ENCODE measurements around the gene GPHN.

The GPHN gene

DNA sequence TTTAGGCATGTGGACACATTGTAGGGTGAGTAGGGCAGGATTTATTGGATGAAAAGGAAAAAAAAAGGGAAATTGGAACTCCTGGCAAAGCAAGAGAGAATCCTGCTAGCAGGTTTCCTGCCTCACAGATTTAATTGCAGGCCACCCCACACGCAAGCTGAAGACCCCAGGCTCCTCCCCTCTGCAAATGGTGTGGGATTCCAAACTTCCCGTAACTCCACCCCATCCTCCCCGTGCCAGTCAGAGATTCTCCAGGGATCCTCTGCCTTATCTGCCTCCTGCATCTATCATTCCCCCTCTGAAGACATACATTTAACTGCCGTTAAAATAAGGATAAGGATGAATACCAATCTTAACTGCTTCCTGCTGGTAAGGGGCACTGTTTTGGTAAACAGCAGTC is 431.5 kb downstream of the GPHN start:
- no peak for DNase-seq (ENCODE audit: low read depth in 2 of 2)

DNA sequence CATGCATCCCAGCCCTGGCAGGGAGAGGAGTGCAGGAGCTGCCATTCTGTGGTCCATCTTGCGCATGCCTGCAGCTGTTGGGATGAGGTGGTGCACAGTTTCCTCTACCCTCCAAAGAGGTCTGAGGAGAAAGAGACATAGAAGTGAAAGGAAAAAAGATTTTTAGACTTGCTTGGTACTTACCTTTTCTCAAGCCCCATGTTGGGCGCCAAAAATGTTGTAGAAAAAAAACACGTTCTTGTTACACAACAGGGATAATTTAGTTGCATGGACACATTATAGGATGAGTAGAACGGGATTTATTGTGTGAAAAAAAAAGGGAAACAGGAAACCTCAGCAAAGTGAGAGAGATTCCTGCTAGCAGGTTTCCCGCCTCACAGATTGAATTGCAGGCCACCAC is 436.9 kb downstream of the GPHN start:
- DNase-seq (ENCODE audit: low read depth in 2 of 2), result no peak

DNA sequence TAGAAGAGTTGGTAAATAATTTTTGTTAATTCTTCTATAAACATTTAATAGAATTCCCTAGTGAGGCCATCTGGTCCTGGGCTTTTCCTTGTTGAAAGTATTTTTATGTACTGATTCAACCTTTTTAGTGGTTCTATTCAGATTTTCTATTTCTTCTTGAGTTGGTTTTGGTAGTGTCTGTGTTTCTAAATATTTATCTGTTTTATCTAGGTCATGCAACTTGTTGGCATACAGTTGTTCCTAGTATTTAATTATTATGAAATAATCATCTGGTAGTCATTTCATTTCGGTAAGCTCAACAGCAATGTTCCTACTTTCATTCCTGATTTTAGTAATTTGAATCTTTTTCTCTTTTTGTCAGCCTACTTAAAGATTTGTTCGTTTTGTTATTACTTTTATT is 447.2 kb downstream of the GPHN start:
- DNase-seq (ENCODE audit: low read depth in 2 of 2), result no peak

DNA sequence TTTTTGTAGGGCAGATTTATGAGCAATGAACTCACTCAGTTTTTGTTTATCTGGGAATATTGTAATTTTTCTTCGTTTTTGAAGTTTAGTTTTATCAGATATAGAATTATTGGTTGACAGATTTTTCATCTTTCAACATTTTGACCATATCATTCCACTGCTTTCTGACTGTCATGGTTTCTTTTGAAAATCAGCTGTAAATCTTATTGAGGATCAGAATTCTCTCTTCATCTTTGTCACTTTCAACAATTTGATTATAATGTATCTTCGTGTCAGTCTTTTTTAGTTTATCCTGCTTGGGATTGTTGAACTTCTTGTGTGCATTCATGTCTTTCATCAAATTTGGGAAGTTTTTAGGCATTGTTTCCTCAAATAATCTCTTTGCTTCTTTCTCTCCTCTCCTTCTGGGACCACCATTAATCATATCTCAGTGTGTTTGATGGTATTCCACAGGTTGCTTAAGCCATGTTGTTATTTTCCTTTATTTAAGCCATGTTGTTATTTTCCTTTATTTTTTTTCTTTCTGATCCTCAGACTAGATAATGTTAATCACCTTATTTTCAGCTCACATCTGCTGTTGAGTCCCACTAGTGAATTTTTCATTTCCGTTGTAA is 451.6 kb downstream of the GPHN start:
- DNase-seq (ENCODE audit: low read depth in 2 of 2), result no peak

DNA sequence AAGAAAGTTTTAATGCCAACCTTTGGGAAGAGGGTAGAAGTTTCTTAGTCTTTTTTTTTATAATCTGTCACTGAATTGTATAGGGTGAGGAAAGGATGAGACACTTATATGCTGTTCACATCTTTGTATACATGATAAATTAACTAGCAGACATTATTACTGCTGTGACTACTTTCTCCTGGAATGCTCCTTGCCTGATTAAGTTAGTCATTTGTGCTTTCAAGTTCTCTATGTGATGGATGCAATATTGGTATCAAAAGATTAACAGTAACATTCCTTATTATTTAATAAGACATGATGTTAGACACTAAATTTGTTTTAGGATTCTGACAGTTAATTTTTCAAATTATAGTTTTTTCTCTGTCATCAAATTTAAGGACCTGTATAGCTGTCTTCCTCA is 457.9 kb downstream of the GPHN start:
- DNase-seq (ENCODE audit: low read depth in 2 of 2), result no peak

DNA sequence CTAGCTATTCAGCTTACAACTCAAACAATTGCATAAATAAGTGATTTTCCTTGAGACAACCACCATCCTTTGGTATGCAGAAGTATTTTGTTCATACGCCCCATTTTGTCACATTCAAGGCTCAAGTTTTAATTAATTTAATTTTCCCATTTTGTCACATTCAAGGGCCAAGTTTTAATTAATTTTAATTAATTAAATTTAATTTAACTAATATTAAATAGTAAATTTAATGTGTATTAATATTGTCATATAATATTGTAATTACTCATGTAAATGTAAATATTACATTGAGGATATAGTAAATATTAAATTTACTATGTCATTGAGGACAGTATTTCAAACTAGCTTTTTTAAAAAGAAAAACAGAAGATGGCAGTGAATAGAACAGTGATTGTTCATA is 464.5 kb downstream of the GPHN start:
- no peak for DNase-seq (ENCODE audit: low read depth in 2 of 2)

DNA sequence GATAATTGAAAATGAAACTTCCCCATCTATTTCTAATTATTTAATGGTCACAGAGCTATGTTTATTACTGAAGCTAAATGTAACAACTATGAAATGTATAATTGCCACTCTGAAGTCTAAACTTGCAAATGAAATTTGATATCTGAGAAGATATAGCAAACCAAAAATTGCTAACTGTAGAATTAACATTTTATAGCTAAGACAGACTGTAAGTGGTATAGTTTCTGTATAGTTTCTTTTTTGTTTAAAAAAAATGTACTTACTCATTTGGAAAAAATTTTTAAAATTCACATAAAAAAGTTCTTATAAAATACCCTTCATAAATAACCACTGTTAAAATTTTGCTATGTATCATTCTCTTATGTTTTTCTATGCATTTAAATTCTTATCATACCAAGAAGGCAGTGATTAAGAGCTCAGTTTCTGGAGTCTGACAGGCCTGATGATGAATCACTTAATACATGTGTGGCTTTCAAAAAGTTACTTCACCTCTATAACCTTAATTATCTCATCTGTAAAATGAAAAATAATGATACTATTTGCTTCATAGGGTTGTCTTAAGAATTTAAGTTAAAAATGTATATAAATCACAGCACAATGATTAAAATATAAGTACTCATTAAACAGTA is 466.6 kb downstream of the GPHN start:
- no peak for DNase-seq (ENCODE audit: low read depth in 2 of 2)

DNA sequence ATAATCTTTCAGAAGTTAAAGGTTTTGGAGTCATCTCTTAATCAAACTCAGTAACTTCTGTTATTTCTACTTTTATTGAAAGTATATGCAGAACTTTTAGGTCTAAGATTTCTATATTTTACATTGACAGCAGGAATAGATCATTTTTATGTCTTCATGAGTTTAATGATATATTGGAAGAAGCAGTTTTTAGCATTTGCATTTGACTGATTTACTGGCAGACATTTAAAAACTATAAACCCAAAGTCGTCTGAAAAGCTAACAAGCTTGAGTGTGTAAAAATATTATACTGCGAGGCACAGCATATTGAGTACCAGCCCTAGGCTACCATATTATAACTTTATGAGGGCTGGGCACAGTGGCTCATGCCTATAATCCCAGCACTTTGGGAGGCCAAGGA is 467.3 kb downstream of the GPHN start:
- DNase-seq (ENCODE audit: low read depth in 2 of 2), result no peak

DNA sequence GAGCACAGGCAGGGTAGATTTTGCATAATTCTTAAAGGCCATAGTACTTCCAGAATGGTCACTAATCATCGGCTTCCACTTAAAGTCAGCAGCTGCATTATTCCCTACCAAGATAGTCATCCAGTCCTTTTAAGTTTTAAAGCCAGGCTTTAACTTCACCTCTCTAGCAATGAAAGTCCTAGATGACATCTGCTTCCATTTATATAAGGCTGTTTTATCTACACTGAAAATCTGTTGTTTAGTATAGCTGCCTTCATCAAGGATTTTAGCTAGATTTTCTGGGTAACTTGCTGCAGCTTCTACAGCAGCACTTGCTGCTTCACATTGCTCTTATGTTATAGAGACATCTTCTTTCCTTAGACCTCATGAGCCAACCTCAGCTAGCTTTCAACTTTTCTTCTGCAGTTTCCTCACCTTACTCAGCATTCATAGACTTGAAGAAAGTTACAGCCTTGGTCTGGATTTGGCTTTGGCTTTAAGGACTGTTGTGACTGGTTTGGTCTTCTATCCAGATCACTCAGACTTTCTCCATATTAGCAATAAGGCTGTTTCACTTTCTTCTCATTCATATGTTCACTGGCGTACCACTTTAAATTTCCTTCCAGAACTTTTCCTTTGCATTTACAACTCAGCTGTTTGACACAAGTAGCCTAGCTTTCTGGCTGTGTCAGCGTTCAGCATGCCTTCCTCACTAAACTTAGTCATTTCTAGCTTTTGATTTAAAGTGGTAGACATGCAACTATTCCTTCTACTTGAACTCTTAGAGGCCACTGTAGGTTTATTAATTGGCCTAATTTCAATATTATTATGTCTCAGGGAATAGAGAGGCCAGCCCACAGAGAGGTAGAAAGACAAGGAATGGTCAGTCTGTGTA is 471.4 kb downstream of the GPHN start:
- no peak for DNase-seq (ENCODE audit: low read depth in 2 of 2)

DNA sequence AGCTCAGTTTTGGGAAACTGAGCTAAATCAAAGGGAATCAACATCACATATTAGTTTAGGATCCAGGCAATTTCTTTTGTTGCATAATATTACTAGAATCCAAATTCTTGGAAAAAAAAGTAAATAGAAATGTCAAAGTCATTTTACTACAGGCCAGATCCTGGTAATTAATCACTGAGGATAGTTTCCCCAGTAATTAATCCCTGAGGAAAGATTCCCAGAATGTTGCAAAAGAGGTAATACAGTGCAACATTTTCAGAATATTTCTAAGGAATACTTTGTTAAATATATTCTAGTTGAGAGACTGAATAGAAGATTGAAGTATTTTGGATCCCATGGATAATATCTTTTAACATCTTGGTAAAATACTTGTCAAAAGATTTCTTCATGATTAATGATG is 474.3 kb downstream of the GPHN start:
- DNase-seq (ENCODE audit: low read depth in 2 of 2), result no peak

DNA sequence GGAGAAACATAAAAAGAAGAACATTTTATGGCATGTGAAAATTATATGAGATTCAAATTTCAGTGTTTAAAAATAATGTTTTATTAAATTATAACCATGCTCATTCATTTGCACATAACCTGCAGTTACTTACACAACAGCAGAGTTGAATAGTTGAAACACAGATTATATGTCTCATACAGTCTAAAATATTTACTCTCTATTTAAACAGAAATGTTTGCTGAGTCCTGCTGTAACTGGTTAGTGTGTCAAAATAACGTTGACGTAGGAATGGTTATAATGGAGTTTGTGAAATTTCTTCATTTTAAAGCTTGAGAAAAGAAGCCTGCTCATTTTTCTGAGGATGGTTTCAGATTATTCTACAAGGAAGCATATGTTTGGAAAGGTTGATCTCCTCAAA is 484.8 kb downstream of the GPHN start:
- DNase-seq (ENCODE audit: low read depth in 2 of 2), result no peak

DNA sequence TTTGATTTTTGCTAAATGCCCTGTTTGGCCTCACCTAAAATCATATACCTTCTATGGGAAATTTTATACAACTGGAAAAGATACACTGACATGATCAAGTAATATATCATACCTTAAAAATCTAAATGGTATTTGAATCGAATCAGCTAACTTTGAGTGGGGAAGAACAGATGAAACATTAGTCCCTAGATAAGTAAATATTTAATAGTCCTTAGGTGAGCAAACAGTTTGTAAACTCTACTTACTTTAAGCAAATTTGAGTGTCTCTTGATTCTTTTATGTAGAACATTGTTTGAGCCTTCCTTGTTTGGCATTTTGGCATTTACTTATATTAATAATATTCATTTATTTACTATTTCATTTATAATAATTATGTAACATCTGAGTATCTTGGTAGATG is 485.6 kb downstream of the GPHN start:
- DNase-seq (ENCODE audit: low read depth in 2 of 2), result no peak

DNA sequence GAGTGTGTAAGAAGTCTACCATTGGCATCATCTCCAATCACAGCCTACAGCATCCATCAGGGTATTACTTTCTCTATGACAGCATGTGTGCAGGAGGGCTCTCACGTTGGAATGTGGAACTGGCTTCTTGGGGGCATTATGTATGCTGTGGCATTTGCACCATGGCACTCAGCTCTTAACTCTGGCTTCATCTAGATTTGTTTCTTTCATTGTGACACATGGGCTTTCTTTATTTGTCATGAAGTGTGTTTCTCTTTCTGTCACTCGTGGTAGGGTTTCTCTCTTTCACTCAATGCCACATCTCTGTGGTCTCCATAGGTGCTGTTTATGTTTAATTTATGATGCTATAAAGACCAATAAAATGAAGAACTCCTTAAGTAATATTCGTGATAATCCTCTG is 490.1 kb downstream of the GPHN start:
- DNase-seq (ENCODE audit: low read depth in 2 of 2), result no peak

DNA sequence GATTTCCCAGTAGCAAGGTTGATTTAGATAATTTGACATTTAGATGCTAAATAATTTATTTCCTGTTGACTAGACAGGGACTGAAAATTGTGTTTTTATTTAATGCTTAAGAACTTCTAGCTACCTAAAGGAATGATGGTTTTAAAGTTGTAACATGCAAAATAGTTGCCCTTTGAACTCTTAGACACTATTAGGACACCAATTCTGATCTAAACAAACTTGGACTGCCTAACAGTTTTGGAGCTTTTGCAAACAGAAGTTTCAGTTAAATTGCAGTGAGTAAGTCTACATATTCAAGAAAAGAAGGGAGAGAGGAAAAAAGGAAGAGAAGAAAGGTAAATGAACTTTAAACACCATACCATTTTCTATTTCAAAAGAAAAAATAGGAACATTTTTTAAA is 492.0 kb downstream of the GPHN start:
- DNase-seq (ENCODE audit: low read depth in 2 of 2), result no peak

DNA sequence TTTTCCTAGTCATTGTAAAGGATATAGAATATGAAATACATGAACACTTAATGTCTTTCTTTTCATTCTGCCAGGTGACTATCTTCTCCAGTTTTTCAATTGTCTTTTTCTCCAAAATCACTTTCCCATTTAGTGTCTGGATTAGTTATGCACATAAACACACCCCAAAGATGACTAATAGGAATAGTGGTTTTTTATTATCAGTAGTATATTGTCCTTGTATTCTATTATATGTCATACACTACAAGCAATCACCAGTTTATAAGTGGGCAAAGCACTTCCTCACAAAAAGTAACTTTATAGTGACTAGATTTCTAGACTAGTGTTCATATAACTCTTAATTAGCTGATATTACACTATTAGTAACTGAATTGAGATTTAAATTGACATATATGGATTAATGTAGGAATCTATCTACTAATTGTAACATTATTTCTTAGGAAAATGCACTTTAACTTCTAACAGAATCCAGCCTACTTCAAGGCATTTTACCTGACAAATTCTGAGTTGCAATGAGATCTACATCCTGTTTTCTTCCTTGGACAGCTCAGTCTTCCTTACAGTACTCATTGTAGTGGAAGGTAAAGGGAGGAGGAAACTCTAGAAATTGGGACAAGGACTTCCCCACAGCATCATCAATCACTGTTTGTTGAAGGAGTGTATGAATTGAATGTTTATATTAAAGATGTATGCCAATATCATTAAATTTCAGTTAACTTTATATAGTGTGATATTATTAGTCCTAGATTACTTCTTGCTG is 495.2 kb downstream of the GPHN start:
- DNase-seq (ENCODE audit: low read depth in 2 of 2), result no peak

DNA sequence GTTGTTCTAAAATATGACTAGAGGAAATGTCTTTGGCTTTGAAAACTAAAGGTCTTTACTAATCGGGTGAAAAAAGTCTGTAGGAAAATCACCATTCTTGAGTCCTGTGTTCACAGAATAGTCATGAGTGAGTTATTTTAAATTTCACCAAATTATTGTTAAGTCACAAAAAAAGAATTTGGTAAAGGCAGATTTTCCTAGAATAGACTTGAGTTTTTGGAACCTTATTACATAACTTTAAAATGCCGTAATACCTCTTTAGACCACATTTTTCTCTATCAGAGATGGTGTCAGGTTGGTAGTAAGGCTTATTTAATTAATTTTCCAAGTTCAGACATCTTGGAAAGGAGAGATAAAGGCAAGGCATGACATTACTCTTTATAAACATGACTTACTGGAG is 496.6 kb downstream of the GPHN start:
- no peak for DNase-seq (ENCODE audit: low read depth in 2 of 2)

DNA sequence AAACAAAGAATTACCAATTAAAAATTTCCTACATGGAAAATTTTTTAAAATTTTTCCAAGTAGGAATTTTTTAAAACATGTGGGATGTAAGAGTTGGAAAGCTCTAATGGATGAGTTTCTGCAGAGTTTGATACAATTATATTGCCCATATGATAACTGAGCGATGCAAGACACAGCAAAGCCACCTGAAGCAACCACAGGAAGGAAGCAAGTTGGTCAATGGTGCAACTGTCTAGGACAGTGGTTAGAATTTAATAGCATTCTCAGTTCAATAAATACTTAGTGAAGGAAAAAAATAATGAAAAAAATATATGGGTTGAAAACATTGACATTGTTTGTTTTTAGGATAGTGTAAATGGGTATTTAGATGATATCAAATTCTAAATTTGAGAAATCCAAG is 502.7 kb downstream of the GPHN start:
- DNase-seq (ENCODE audit: low read depth in 2 of 2), result no peak

DNA sequence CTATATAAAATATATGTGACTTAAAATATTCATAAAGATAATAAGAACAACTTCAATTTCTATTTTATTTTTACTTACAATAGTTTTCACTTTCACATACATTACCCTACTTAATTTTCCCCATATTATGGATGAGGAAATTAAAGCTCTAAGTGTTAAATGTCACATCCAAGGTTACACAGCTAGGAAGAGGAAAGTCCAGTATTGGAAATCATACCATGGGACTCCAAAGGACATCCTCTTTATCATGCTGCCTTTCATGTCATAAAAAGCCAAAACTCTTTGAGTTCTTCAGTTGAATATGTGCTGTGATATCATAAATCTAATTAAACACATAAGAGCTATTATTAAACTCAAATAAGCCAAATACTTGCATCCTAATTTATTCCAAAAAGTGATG is 508.9 kb downstream of the GPHN start:
- no peak for DNase-seq (ENCODE audit: low read depth in 2 of 2)

DNA sequence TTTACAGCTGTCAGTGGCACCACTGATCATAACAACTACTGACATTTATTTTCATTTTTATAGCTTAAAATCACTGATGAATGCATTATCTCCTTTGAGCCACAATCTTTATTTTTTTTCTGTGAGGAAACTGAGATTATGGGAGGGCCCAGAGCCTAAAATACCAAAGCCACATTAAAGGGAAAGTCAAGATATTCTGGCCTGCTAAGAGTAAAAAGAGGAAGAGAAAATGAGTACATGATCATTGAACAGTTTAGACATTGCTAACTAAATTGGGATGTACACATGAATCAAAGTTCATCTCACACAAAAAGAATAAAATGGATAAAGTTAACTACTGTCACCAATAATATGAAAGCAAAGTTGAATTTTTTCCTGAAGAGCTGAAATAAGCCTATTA is 510.8 kb downstream of the GPHN start:
- no peak for DNase-seq (ENCODE audit: low read depth in 2 of 2)

DNA sequence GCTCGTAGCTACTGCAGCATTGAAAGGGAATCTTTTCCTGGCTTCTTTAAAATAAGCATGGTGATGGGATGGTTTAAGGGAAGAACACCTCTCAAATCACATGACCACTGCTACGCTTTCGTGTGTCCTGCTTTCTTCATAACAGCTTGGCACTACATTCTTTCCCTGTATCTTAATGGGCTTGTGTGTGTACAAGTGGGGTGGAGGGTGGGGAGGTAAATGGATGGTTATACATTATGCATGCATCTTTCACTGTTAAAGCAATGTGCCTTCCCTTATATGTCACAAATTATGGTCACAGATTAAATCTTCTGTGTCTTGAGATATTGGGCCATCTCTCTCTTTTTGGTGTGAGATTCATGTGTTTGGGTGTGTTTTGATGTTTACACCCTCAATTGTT is 511.8 kb downstream of the GPHN start:
- DNase-seq (ENCODE audit: low read depth in 2 of 2), result no peak

DNA sequence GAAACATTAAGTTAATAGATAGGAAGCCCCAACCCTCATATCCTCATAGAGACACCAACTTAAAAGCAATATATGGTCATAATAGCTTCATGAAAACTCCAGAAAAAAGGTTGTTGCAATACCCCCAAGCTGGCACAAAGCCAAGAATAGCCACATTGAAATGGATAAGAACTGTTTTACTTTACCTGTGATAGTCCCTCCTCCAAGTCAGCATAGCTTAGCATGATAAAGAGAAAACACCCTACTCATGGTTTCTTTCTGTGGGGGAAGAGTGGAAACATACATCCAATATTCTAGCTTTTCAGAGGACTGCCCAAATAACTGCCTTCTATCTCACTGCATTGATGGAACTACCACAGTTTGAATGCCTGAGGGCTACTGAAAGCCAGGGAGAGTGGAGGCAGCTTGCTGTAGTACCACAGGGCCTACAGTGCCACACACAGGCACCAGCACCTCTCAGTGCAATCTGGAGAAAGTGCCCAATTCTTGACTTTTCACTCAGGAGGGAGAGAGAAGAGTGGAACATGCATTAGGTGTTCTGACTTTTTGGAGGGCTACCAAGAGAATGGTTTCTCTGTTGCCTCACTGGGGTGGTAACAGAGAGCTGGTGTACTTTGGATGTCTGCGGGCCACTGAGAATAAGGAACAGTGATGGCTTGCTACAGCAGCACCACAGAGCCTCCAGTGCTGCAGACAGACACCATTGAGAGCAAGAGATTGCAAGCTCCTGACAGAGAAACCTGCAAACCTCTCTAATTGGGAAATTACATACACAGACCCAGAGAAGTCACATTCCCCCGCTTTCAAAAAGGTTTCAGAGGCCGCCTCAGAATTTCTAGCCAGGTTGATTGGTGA is 524.2 kb downstream of the GPHN start:
- DNase-seq (ENCODE audit: low read depth in 2 of 2), result no peak

DNA sequence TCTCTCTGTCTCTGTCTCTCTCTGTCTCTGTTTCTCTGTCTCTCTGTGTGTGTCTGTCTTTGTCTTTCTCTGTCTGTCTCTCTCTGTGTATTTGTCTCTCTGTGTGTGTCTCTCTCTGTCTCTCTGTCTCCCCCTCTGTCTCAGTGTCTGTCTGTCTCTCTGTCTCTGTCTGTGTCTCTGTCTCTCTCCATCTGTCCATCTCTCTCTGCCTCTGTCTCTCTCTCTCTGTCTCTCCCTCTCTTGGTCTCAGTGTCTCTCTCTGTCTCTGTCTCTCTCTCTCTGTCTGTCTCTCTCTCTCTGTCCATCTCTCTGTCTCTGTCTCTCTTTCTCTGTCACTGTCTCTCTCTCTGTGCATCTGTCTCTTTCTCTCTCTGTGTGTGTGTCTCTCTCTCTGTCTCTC is 537.5 kb downstream of the GPHN start:
- no peak for DNase-seq (ENCODE audit: low read depth in 2 of 2)

Measured in stimulated activated CD8-positive, alpha-beta memory T cell treated with anti-CD3 and anti-CD28 coated beads, Interleukin-7, amount 100 ng/mL, for 4 hours (primary cell).